Fibroblast of mammary gland (primary cell): ENCODE measurements around the gene PKDREJ.

Experiments used
- DNase-seq: peaks from one replicate; pipeline ENCODE4 v3.0.0-alpha.2; 2010; ENCODE audit warnings: low read depth
- H3K4me3 ChIP-seq: 2 replicates; pipeline ENCODE4 v1.5.1; 2011; ENCODE audit warnings: low read depth, mild to moderate bottlenecking, low read length, moderate library complexity; ENCODE audit not compliant: control insufficient read depth
- CTCF ChIP-seq: conservative IDR thresholded peaks from 2 replicates; pipeline ENCODE4 v1.5.1; 2011; ENCODE audit warnings: low read depth, low read length, inconsistent platforms; ENCODE audit not compliant: control insufficient read depth, insufficient read depth

The PKDREJ gene

GRCh38 chr22:46280063-46280817 is 17.1 kb upstream of the PKDREJ start:
- H3K4me3 ChIP-seq = no peak overlapping the region
- TF ChIP-seq CTCF = no peak
- no peak for DNase-seq

- no peak overlapping the region for H3K4me3 ChIP-seq
- TF ChIP-seq CTCF = no peak
Measured at GRCh38 chr22:46278656-46279645, 15.8 kb upstream of the PKDREJ start.

GRCh38 chr22:46276563-46276962 is 13.4 kb upstream of the PKDREJ start:
- DNase-seq = no peak
- H3K4me3 ChIP-seq = no peak overlapping the region
- no peak for TF ChIP-seq CTCF

More at GRCh38 chr22:46278656-46279645, 15.8 kb upstream of the PKDREJ start:
- no peak for DNase-seq

- no peak for DNase-seq
- no peak for TF ChIP-seq CTCF
- H3K4me3 ChIP-seq = no peak overlapping the region
Measured at GRCh38 chr22:46275455-46276122, 12.4 kb upstream of the PKDREJ start.

GRCh38 chr22:46274381-46274780 is 11.2 kb upstream of the PKDREJ start:
- no peak overlapping the region for H3K4me3 ChIP-seq
- no peak for TF ChIP-seq CTCF
- no peak for DNase-seq

- no peak overlapping the region for H3K4me3 ChIP-seq
- TF ChIP-seq CTCF = no peak
- no peak for DNase-seq
Measured at GRCh38 chr22:46273432-46274148, 10.4 kb upstream of the PKDREJ start.
